ENCODE measurements around the gene PXMP4. TPM values are rescaled to one million over a fixed set of nuclear protein-coding genes. Genes with fewer than 3 reads are reported as not detected.
"Not testable (repeated sequence)": the region's sequence is repeated elsewhere in the genome, so short reads cannot be mapped to it uniquely, and the experiment has no call there.

The PXMP4 gene
- total RNA-seq, 8 experiments from 2014 or later: 0.54 to 6.7 (median 2.3) TPM

- Histone ChIP-seq H3K4me3 (no peak overlapping the region), H3K4me1 (replicated peaks in 1 of 2) (no peaks in the 10 kb centered on the region), H3K27ac (no peak overlapping the region)
- in situ Hi-C loops (cut with MboI; ENCODE audit: low pct_unique_long_range_greater_than_20kb in 2 of 9, low sequenced_read_pairs in 9 of 9, unreplicated experiment in 9 of 9): no loop called here
- peak in 1 of 8 experiments; percentile 74 for ATAC-seq (replicated peaks in 6 of 8)
- WGBS, 10 experiments: no CpG with 5 or more reads among the region's 2 CpGs
Measured at GRCh38 chr20:33709398-33709797, 10.7 kb downstream of the PXMP4 start.

- H3K27ac ChIP-seq: no peak overlapping the region
- no peak overlapping the region for H3K4me3 ChIP-seq
- no peaks in the 10 kb centered on the region for H3K4me1 ChIP-seq (replicated peaks in 1 of 2)
- in situ Hi-C loops (cut with MboI; ENCODE audit: low pct_unique_long_range_greater_than_20kb in 2 of 9, low sequenced_read_pairs in 9 of 9, unreplicated experiment in 9 of 9): no loop called here
- 77 to 100% (median 95%) methylated on average over 1 to 11 of the region's 11 CpGs; no CpG with 5 or more reads in 2 of the 10 experiments for WGBS, 10 experiments
- ATAC-seq (replicated peaks in 6 of 8): no peak
Measured at GRCh38 chr20:33707668-33708067, 12.4 kb downstream of the PXMP4 start.

GRCh38 chr20:33704197-33704924, 15.7 kb downstream of the PXMP4 start:
- Histone ChIP-seq H3K27ac (no peak overlapping the region), H3K4me1 (replicated peaks in 1 of 2) (no peaks in the 10 kb centered on the region), H3K4me3 (no peak overlapping the region)
- WGBS, 10 experiments: 76 to 100% (median 87%) methylated on average over 1 to 6 of the region's 11 CpGs; no CpG with 5 or more reads in 1 of the 10 experiments
- in situ Hi-C loops (cut with MboI; ENCODE audit: low pct_unique_long_range_greater_than_20kb in 2 of 9, low sequenced_read_pairs in 9 of 9, unreplicated experiment in 9 of 9): no loop called here
- ATAC-seq (replicated peaks in 6 of 8): peak in 4 of 8 experiments; percentile 15 to 97 (median 66)

GRCh38 chr20:33703498-33704137, 16.5 kb downstream of the PXMP4 start:
- no peak overlapping the region for H3K27ac ChIP-seq
- 58 to 100% (median 90%) methylated on average over 1 to 4 of the region's 8 CpGs; no CpG with 5 or more reads in 5 of the 10 experiments for WGBS, 10 experiments
- H3K4me3 ChIP-seq: no peak overlapping the region
- no peak for ATAC-seq (replicated peaks in 6 of 8)
- in situ Hi-C loops (cut with MboI; ENCODE audit: low pct_unique_long_range_greater_than_20kb in 2 of 9, low sequenced_read_pairs in 9 of 9, unreplicated experiment in 9 of 9): no loop called here
- H3K4me1 ChIP-seq (replicated peaks in 1 of 2): no peaks in the 10 kb centered on the region

- H3K4me3 ChIP-seq: no peak overlapping the region
- no peak overlapping the region for H3K27ac ChIP-seq
- ATAC-seq (replicated peaks in 6 of 8): peak in 1 of 8 experiments; percentile 12
- no peaks in the 10 kb centered on the region for H3K4me1 ChIP-seq (replicated peaks in 1 of 2)
- 40 to 94% (median 77%) methylated on average over 1 to 5 of the region's 5 CpGs; no CpG with 5 or more reads in 4 of the 10 experiments for WGBS, 10 experiments
- in situ Hi-C loops (cut with MboI; ENCODE audit: low pct_unique_long_range_greater_than_20kb in 2 of 9, low sequenced_read_pairs in 9 of 9, unreplicated experiment in 9 of 9): no loop called here
Measured at GRCh38 chr20:33702861-33703260, 17.2 kb downstream of the PXMP4 start.

- no peak for ATAC-seq (replicated peaks in 6 of 8)
- Histone ChIP-seq H3K4me3 (no peak overlapping the region), H3K27ac (no peak overlapping the region), H3K4me1 (replicated peaks in 1 of 2) (no peaks in the 10 kb centered on the region)
- 17 to 96% (median 87%) methylated on average over 1 to 5 of the region's 27 CpGs for WGBS, 10 experiments
- in situ Hi-C loops (cut with MboI; ENCODE audit: low pct_unique_long_range_greater_than_20kb in 2 of 9, low sequenced_read_pairs in 9 of 9, unreplicated experiment in 9 of 9): no loop called here
Measured at GRCh38 chr20:33701629-33702450, 18.3 kb downstream of the PXMP4 start.

GRCh38 chr20:33700696-33701441, 19.2 kb downstream of the PXMP4 start:
- ATAC-seq (replicated peaks in 6 of 8); H3K4me1 ChIP-seq (replicated peaks in 1 of 2); H3K4me3 ChIP-seq; in situ Hi-C loops (cut with MboI; ENCODE audit: low pct_unique_long_range_greater_than_20kb in 2 of 9, low sequenced_read_pairs in 9 of 9, unreplicated experiment in 9 of 9); H3K27ac ChIP-seq: not testable (repeated sequence)
- no CpG with 5 or more reads among the region's 45 CpGs for WGBS, 10 experiments

- H3K4me1 ChIP-seq (replicated peaks in 1 of 2); H3K4me3 ChIP-seq; in situ Hi-C loops (cut with MboI; ENCODE audit: low pct_unique_long_range_greater_than_20kb in 2 of 9, low sequenced_read_pairs in 9 of 9, unreplicated experiment in 9 of 9); H3K27ac ChIP-seq; ATAC-seq (replicated peaks in 6 of 8): not testable (repeated sequence)
- no CpG with 5 or more reads among the region's 27 CpGs for WGBS, 10 experiments
Measured at GRCh38 chr20:33698966-33699365, 21.1 kb downstream of the PXMP4 start.

GRCh38 chr20:33697129-33697528, 23.0 kb downstream of the PXMP4 start:
- no peak overlapping the region for H3K4me3 ChIP-seq
- peaks cover 11 to 13% of the 10 kb centered on the region in 2 donors for H3K4me1 ChIP-seq (replicated peaks in 1 of 2)
- 0 to 84% (median 49%) methylated on average over 1 to 7 of the region's 8 CpGs; no CpG with 5 or more reads in 2 of the 10 experiments for WGBS, 10 experiments
- H3K27ac ChIP-seq: no peak overlapping the region
- in situ Hi-C loops (cut with MboI; ENCODE audit: low pct_unique_long_range_greater_than_20kb in 2 of 9, low sequenced_read_pairs in 9 of 9, unreplicated experiment in 9 of 9): no loop called here
- peak in 3 of 8 experiments; percentile 52 to 99 (median 96) for ATAC-seq (replicated peaks in 6 of 8)

GRCh38 chr20:33696448-33696847, 23.7 kb downstream of the PXMP4 start:
- peaks cover 11 to 13% of the 10 kb centered on the region in 2 donors for H3K4me1 ChIP-seq (replicated peaks in 1 of 2)
- in situ Hi-C loops (cut with MboI; ENCODE audit: low pct_unique_long_range_greater_than_20kb in 2 of 9, low sequenced_read_pairs in 9 of 9, unreplicated experiment in 9 of 9): no loop called here
- WGBS, 10 experiments: 52 to 92% (median 74%) methylated on average over 1 to 4 of the region's 4 CpGs; no CpG with 5 or more reads in 3 of the 10 experiments
- H3K4me3 ChIP-seq: no peak overlapping the region
- no peak overlapping the region for H3K27ac ChIP-seq
- no peak for ATAC-seq (replicated peaks in 6 of 8)

- Histone ChIP-seq H3K4me3 (no peak overlapping the region), H3K4me1 (replicated peaks in 1 of 2) (peaks cover 11 to 13% of the 10 kb centered on the region in 2 donors), H3K27ac (no peak overlapping the region)
- 30 to 100% (median 60%) methylated on average over 1 to 2 of the region's 6 CpGs; no CpG with 5 or more reads in 6 of the 10 experiments for WGBS, 10 experiments
- in situ Hi-C loops (cut with MboI; ENCODE audit: low pct_unique_long_range_greater_than_20kb in 2 of 9, low sequenced_read_pairs in 9 of 9, unreplicated experiment in 9 of 9): no loop called here
- ATAC-seq (replicated peaks in 6 of 8): peak in 5 of 8 experiments; percentile 11 to 48 (median 19)
Measured at GRCh38 chr20:33694639-33695012, 25.5 kb downstream of the PXMP4 start.

- in situ Hi-C loops (cut with MboI; ENCODE audit: low pct_unique_long_range_greater_than_20kb in 2 of 9, low sequenced_read_pairs in 9 of 9, unreplicated experiment in 9 of 9): no loop called here
Measured at GRCh38 chr20:33693741-33694638, 26.1 kb downstream of the PXMP4 start.

More at GRCh38 chr20:33693741-33694638, 26.1 kb downstream of the PXMP4 start:
- H3K27ac ChIP-seq: no peak overlapping the region
- peak; percentile 23 to 87 (median 84) for ATAC-seq (replicated peaks in 6 of 8)
- H3K4me3 ChIP-seq: no peak overlapping the region
- 29 to 80% (median 76%) methylated on average over 1 to 4 of the region's 17 CpGs; no CpG with 5 or more reads in 4 of the 10 experiments for WGBS, 10 experiments
- peaks cover 11 to 13% of the 10 kb centered on the region in 2 donors for H3K4me1 ChIP-seq (replicated peaks in 1 of 2)

Data from motor neuron (in vitro differentiated cells).